ENCODE data around the gene USP40. TPM values are rescaled to one million over a fixed set of nuclear protein-coding genes. Genes with fewer than 3 reads are reported as not detected.

The USP40 gene
- total RNA-seq, 1 donor from 2014 or later, result 20.9 TPM

DNA sequence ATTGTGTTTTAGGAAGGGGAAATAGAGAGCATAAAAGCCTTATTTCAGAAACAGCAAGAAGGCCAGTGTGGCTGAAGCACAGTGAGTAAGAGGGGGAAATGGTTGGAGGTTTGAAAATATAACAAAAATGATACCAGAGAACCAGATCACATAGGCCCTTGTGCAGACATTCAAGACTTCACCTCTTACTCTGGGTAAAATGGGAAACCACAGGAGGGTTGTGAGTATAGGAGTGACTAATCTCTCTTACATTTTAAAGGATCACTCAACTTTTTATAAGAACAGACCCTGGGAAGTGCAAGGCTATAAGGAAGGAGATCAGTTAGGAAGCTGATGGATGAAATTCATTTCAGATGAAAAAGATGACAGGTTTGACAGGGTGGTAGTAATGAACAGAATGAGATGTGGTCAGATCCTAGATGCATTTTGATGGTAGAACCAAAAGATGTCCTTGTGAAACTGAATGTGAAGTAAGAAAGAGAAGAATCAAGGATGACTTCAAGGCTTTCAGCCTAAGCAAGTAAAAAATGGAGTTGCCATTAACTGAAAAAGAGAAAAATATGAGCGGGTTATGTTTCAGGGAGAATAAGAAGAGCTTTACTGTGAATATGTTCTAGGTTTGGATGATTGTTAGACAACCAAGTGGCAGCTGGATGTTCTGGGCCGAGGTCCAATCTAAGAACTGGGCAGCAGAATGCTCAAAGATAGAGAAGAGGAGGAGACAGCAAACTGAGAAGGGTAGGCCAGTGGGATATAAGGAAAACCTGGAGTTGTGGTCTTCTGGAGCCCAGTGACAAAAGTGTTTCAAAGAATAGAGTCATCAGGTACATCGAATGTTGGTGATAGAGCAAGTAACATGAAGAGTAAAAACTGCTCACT is 65.1 kb downstream of the USP40 start:
- peaks cover 0 to 2% (median 2%) of the 10 kb centered on the region in 3 donors for H3K9me3 ChIP-seq (ENCODE audit: control insufficient read depth in 3 of 3, low read length in 3 of 3)
- peaks cover 15 to 39% (median 27%) of the 10 kb centered on the region in 3 donors for H3K36me3 ChIP-seq (ENCODE audit: control insufficient read depth in 3 of 3, insufficient read depth in 3 of 3, low read length in 3 of 3)
- H3K27ac ChIP-seq (ENCODE audit: low read depth, low read length), result no peak overlapping the region
- H3K4me1 ChIP-seq (ENCODE audit: control insufficient read depth in 3 of 3, insufficient read depth in 3 of 3, low read length in 3 of 3), result no peaks in the 10 kb centered on the region
- no peaks in the 10 kb centered on the region for H3K27me3 ChIP-seq (ENCODE audit: control insufficient read depth in 3 of 3, insufficient read depth in 3 of 3, low read length in 3 of 3)
- H3K4me3 ChIP-seq (ENCODE audit: low read length in 3 of 3), result no peak overlapping the region
- H3K9ac ChIP-seq (ENCODE audit: low read depth in 1 of 3, low read length in 3 of 3), result no peak overlapping the region

DNA sequence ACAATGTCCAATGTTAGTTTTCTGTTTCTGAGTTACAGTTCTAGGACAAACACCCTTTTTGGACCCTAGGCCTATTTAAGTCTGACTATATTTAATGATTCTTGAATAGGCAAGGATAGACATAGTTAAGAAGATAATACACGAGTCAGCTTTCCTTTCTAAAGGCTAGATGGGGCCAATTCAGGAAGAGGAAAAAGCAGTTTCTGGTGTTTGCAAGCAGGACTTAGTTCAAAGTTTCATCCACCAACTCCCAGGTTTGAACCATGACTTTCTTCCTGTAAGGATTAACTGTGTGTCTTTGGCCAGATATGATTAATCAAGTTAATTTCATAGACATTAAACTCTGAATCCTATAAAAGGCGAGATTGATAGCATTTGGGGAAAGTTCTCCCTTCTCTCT is 66.7 kb downstream of the USP40 start:
- H3K27me3 ChIP-seq (ENCODE audit: control insufficient read depth in 3 of 3, insufficient read depth in 3 of 3, low read length in 3 of 3), result no peaks in the 10 kb centered on the region
- no peaks in the 10 kb centered on the region for H3K4me1 ChIP-seq (ENCODE audit: control insufficient read depth in 3 of 3, insufficient read depth in 3 of 3, low read length in 3 of 3)
- H3K27ac ChIP-seq (ENCODE audit: low read depth, low read length), result no peak overlapping the region
- no peak overlapping the region for H3K4me3 ChIP-seq (ENCODE audit: low read length in 3 of 3)
- peaks cover 15 to 51% (median 33%) of the 10 kb centered on the region in 3 donors for H3K36me3 ChIP-seq (ENCODE audit: control insufficient read depth in 3 of 3, insufficient read depth in 3 of 3, low read length in 3 of 3)
- peaks cover 0 to 2% (median 2%) of the 10 kb centered on the region in 3 donors for H3K9me3 ChIP-seq (ENCODE audit: control insufficient read depth in 3 of 3, low read length in 3 of 3)
- H3K9ac ChIP-seq (ENCODE audit: low read depth in 1 of 3, low read length in 3 of 3), result no peak overlapping the region

DNA sequence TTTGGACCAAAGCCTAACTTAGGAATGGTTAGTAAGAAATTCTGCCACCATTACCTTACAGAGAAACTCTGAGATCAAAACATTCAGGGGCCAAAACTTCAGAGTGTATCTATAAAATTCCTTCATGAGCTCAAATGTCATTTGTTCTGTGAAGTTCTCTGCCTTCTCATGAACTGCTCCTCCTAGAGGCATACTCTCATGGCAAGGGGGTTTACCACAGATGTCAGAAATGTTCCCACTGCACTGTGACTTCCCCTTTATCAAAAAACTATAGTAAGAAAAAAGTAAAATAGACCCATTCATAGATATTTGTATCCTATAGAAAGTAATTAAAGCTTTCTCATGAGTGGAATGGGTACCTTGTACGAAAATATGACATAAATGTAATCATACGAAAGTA is 68.5 kb downstream of the USP40 start:
- Histone ChIP-seq H3K27me3 (ENCODE audit: control insufficient read depth in 3 of 3, insufficient read depth in 3 of 3, low read length in 3 of 3) (no peaks in the 10 kb centered on the region), H3K4me1 (ENCODE audit: control insufficient read depth in 3 of 3, insufficient read depth in 3 of 3, low read length in 3 of 3) (no peaks in the 10 kb centered on the region), H3K4me3 (ENCODE audit: low read length in 3 of 3) (no peak overlapping the region), H3K9ac (ENCODE audit: low read depth in 1 of 3, low read length in 3 of 3) (no peak overlapping the region), H3K36me3 (ENCODE audit: control insufficient read depth in 3 of 3, insufficient read depth in 3 of 3, low read length in 3 of 3) (peaks cover 17 to 58% (median 38%) of the 10 kb centered on the region in 3 donors), H3K27ac (ENCODE audit: low read depth, low read length) (no peak overlapping the region), H3K9me3 (ENCODE audit: control insufficient read depth in 3 of 3, low read length in 3 of 3) (peaks cover 0 to 2% (median 0%) of the 10 kb centered on the region in 3 donors)

DNA sequence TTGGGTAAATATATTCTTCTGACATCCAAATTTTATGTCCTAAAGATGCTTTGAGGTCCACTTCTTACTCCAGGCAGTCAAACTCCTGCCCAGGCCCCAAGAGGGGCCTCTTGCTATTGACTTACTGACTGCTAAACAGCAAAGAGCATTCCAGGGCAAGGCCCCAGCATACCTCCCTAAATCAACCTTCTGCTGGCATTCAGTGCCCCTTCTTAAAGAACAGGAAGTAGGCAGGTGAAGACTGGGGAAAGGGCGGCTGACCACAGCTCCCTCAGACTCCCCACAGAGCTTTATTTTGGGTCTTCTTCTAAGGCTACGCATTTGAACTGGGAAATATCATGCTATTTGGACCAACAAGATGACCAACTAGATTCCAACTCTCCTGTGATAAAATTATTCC is 68.9 kb downstream of the USP40 start:
- Histone ChIP-seq H3K4me1 (ENCODE audit: control insufficient read depth in 3 of 3, insufficient read depth in 3 of 3, low read length in 3 of 3) (no peaks in the 10 kb centered on the region), H3K9me3 (ENCODE audit: control insufficient read depth in 3 of 3, low read length in 3 of 3) (peaks cover 0 to 2% (median 0%) of the 10 kb centered on the region in 3 donors), H3K36me3 (ENCODE audit: control insufficient read depth in 3 of 3, insufficient read depth in 3 of 3, low read length in 3 of 3) (peaks cover 21 to 60% (median 40%) of the 10 kb centered on the region in 3 donors)

DNA sequence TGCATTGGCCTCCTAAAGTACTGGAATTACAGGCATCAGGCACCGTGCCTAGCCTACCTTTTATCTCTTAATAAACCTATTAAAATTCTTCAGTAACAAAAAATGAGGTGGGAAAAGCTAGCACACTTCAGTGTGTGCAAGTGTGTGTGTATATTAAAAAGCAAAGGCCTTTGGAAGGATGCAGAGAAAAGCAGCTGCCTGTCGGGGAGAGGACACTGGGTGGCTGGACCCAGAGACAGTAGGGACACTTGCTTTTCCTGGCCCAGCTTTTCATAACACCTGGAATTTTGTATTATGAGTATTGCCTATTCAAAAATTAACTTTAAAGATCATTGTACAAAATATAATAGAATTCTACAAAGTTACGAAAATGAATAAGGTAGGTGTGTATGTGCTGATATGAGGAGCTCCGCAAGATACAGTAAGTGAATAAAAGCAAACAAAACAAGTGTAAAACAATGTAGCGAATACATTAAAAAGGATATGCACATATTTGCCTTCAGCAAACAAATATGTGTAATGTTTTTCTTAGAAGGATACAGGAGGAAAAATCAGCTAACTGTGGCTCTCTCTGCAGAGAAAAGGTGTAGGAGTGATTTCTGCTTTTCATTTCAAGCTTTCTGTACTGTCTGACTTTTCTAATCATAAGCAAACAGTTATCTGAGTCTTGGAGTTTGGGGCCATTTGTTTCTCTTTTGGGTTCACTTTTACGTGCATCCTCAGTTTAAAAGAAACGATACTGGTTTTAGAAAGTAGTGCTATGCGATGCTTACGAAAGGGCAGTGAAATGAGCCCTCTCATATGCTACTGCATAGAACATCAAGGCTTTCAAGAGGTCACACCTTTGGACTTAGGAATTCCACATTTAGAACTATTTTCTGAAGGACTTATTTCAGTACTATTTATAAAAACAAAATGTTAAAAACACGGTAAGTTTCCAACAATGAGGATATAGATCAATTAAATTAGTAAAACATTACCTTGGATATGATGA is 70.8 kb downstream of the USP40 start:
- no peak overlapping the region for H3K9ac ChIP-seq (ENCODE audit: low read depth in 1 of 3, low read length in 3 of 3)
- no peaks in the 10 kb centered on the region for H3K27me3 ChIP-seq (ENCODE audit: control insufficient read depth in 3 of 3, insufficient read depth in 3 of 3, low read length in 3 of 3)
- no peaks in the 10 kb centered on the region for H3K9me3 ChIP-seq (ENCODE audit: control insufficient read depth in 3 of 3, low read length in 3 of 3)
- no peak overlapping the region for H3K27ac ChIP-seq (ENCODE audit: low read depth, low read length)
- H3K4me1 ChIP-seq (ENCODE audit: control insufficient read depth in 3 of 3, insufficient read depth in 3 of 3, low read length in 3 of 3), result no peaks in the 10 kb centered on the region
- H3K36me3 ChIP-seq (ENCODE audit: control insufficient read depth in 3 of 3, insufficient read depth in 3 of 3, low read length in 3 of 3), result peaks cover 29 to 55% (median 43%) of the 10 kb centered on the region in 3 donors
- no peak overlapping the region for H3K4me3 ChIP-seq (ENCODE audit: low read length in 3 of 3)

More for the DNA sequence above, 68.9 kb downstream of the USP40 start:
- H3K9ac ChIP-seq (ENCODE audit: low read depth in 1 of 3, low read length in 3 of 3), result no peak overlapping the region
- no peak overlapping the region for H3K4me3 ChIP-seq (ENCODE audit: low read length in 3 of 3)
- no peaks in the 10 kb centered on the region for H3K27me3 ChIP-seq (ENCODE audit: control insufficient read depth in 3 of 3, insufficient read depth in 3 of 3, low read length in 3 of 3)
- H3K27ac ChIP-seq (ENCODE audit: low read depth, low read length), result no peak overlapping the region

DNA sequence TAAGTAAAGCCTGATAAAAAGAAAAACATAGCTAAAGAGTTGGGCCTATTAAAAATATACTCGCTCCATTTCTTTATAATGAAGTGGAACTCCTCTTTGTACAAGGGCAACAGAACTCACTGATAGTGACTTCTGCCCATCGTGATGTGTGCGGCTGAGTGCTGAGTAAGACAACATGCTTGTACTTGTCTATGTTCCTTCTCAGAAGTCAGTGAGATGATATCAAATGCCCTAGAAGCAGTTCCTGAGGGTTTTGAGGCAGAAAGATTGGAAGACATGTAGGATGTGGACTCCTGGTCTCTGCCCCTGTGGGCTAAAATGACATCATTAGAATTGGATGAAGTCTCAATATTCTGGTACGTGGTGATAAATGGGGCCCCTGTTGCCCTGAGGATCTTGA is 73.8 kb downstream of the USP40 start:
- no peak overlapping the region for H3K27ac ChIP-seq (ENCODE audit: low read depth, low read length)
- peaks cover 36 to 65% (median 58%) of the 10 kb centered on the region in 3 donors for H3K36me3 ChIP-seq (ENCODE audit: control insufficient read depth in 3 of 3, insufficient read depth in 3 of 3, low read length in 3 of 3)
- H3K9ac ChIP-seq (ENCODE audit: low read depth in 1 of 3, low read length in 3 of 3), result no peak overlapping the region
- no peaks in the 10 kb centered on the region for H3K4me1 ChIP-seq (ENCODE audit: control insufficient read depth in 3 of 3, insufficient read depth in 3 of 3, low read length in 3 of 3)
- H3K9me3 ChIP-seq (ENCODE audit: control insufficient read depth in 3 of 3, low read length in 3 of 3), result no peaks in the 10 kb centered on the region
- H3K27me3 ChIP-seq (ENCODE audit: control insufficient read depth in 3 of 3, insufficient read depth in 3 of 3, low read length in 3 of 3), result no peaks in the 10 kb centered on the region
- no peak overlapping the region for H3K4me3 ChIP-seq (ENCODE audit: low read length in 3 of 3)

DNA sequence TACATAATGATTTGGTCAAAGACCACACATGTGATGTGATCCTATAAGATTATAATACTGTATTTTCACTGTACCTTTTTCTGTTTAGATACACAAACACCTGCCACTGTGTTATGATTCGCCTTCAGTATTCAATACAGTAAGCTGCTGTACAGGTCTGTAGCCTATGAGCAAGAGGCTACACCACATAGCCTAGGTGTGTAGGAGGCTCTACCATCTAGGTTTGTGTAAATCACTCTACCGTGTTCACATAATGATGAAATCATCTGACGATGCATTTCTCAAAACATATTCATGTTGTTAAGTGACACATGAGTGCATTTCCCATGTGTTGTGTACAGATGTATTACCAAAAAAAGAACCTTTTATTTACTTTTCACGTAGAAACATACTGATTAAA is 74.5 kb downstream of the USP40 start:
- H3K9me3 ChIP-seq (ENCODE audit: control insufficient read depth in 3 of 3, low read length in 3 of 3), result no peaks in the 10 kb centered on the region
- H3K4me1 ChIP-seq (ENCODE audit: control insufficient read depth in 3 of 3, insufficient read depth in 3 of 3, low read length in 3 of 3), result no peaks in the 10 kb centered on the region
- H3K4me3 ChIP-seq (ENCODE audit: low read length in 3 of 3), result no peak overlapping the region
- H3K36me3 ChIP-seq (ENCODE audit: control insufficient read depth in 3 of 3, insufficient read depth in 3 of 3, low read length in 3 of 3), result peaks cover 33 to 66% (median 54%) of the 10 kb centered on the region in 3 donors
- no peak overlapping the region for H3K9ac ChIP-seq (ENCODE audit: low read depth in 1 of 3, low read length in 3 of 3)
- no peaks in the 10 kb centered on the region for H3K27me3 ChIP-seq (ENCODE audit: control insufficient read depth in 3 of 3, insufficient read depth in 3 of 3, low read length in 3 of 3)
- no peak overlapping the region for H3K27ac ChIP-seq (ENCODE audit: low read depth, low read length)

DNA sequence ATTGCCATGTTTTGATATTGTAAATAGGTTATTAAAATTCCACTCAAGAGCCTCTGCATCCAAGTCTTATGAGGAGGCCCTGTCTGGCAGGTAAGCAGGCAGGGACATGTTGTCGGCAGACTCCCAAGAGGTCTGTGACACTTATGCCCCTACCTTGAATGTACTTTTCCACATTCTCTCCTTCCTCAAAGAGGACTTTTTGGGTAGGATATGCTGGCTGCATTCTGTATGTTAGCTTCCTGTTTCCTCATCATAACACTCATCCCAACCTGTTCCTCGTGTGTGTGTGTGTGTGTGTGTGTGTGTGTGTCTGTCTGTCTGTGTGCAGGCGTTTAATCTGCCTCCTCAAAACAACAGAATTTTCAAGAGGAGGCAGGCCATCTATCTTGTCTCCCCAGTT is 75.3 kb downstream of the USP40 start:
- Histone ChIP-seq H3K36me3 (ENCODE audit: control insufficient read depth in 3 of 3, insufficient read depth in 3 of 3, low read length in 3 of 3) (peaks cover 38 to 70% (median 58%) of the 10 kb centered on the region in 3 donors), H3K4me1 (ENCODE audit: control insufficient read depth in 3 of 3, insufficient read depth in 3 of 3, low read length in 3 of 3) (no peaks in the 10 kb centered on the region), H3K27ac (ENCODE audit: low read depth, low read length) (no peak overlapping the region), H3K27me3 (ENCODE audit: control insufficient read depth in 3 of 3, insufficient read depth in 3 of 3, low read length in 3 of 3) (no peaks in the 10 kb centered on the region), H3K9me3 (ENCODE audit: control insufficient read depth in 3 of 3, low read length in 3 of 3) (no peaks in the 10 kb centered on the region), H3K4me3 (ENCODE audit: low read length in 3 of 3) (no peak overlapping the region), H3K9ac (ENCODE audit: low read depth in 1 of 3, low read length in 3 of 3) (no peak overlapping the region)

DNA sequence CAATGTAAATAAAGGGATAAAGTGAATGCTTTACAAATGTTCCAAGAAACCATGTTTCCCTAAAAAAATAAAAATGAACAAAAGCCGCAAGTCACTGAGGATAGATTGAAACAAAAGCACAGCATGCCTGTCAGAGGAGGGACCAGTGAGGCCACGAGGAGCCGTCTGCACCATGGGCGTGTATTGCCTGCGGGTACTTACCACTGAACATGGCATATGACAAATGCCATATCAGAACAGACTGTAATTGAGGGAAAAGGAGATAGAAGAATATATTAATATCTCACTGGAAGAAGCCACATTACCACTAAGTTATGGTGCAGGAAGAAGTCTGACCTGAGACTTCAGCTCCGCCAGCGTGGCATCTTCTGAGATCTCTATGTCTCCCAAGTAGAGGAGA is 75.8 kb downstream of the USP40 start:
- Histone ChIP-seq H3K4me3 (ENCODE audit: low read length in 3 of 3) (no peak overlapping the region), H3K27ac (ENCODE audit: low read depth, low read length) (no peak overlapping the region), H3K9ac (ENCODE audit: low read depth in 1 of 3, low read length in 3 of 3) (no peak overlapping the region), H3K36me3 (ENCODE audit: control insufficient read depth in 3 of 3, insufficient read depth in 3 of 3, low read length in 3 of 3) (peaks cover 43 to 71% (median 63%) of the 10 kb centered on the region in 3 donors), H3K4me1 (ENCODE audit: control insufficient read depth in 3 of 3, insufficient read depth in 3 of 3, low read length in 3 of 3) (no peaks in the 10 kb centered on the region), H3K27me3 (ENCODE audit: control insufficient read depth in 3 of 3, insufficient read depth in 3 of 3, low read length in 3 of 3) (no peaks in the 10 kb centered on the region), H3K9me3 (ENCODE audit: control insufficient read depth in 3 of 3, low read length in 3 of 3) (no peaks in the 10 kb centered on the region)

All from skeletal muscle tissue (tissue), 4 donors.